ENCODE measurements around the gene GRPEL1. TPM values are rescaled to one million over a fixed set of nuclear protein-coding genes. Genes with fewer than 3 reads are reported as not detected.

Gene GRPEL1
- total and polyA plus RNA-seq, 9 of the 15 experiments (the other 6 are each of a cell fraction or from before 2014, with no cell fraction given) = 43.4 to 192 (median 86.6) TPM

GRCh38 chr4:7103031-7103606, 35.3 kb upstream of the GRPEL1 start:
- CTCF ChIA-PET (ENCODE audit: low intra/inter-chr PET ratio) = no interaction called here
- Histone ChIP-seq H3K4me1 (replicated peaks in 1 of 2; ENCODE audit: control insufficient read depth in 2 of 2, insufficient read depth in 2 of 2, low read length in 2 of 2) (peaks cover 17 to 30% of the 10 kb centered on the region in 2 experiments), H3K27ac (ENCODE audit: extremely low read depth, low read depth, low read length) (peak overlapping the region; percentile 46; the same call in 1 of the 3 replicates), H3K4me2 (ENCODE audit: insufficient read depth, low read length) (peak overlapping the region; percentile 82), H4K20me1 (replicated peaks; ENCODE audit: control insufficient read depth, insufficient read depth, low read length) (peaks cover 6% of the 10 kb centered on the region), H3K36me3 (ENCODE audit: control insufficient read depth, insufficient read depth, low read length) (no peaks in the 10 kb centered on the region), H3K79me2 (ENCODE audit: control insufficient read depth, insufficient read depth, low read length) (no peaks in the 10 kb centered on the region), H3K4me3 (peak overlapping the region; percentile 56), H2AFZ (ENCODE audit: low read depth, low read length) (peak overlapping the region; percentile 83), H3K27me3 (ENCODE audit: control insufficient read depth in 2 of 2, insufficient read depth in 2 of 2, low read length in 2 of 2) (peaks cover 19 to 39% of the 10 kb centered on the region in 2 experiments), H3K9me3 (replicated peaks; ENCODE audit: control insufficient read depth, insufficient read depth, low read depth, low read length) (no peaks in the 10 kb centered on the region), H3K9ac (ENCODE audit: insufficient read depth in 1 of 2, low read depth in 2 of 2, low read length in 2 of 2) (peak overlapping the region; percentile 45 to 85), H3K9me1 (ENCODE audit: control insufficient read depth, insufficient read depth, low read length) (peaks cover 3% of the 10 kb centered on the region)
- peak; percentile 71 for FAIRE-seq
- in situ Hi-C loops (cut with MboI) = no loop called here
- TSS peak; percentile 97 for BruUV-seq (replicated peaks)
- intact Hi-C loops (cut with micrococcal nuclease) = no loop called here
- WGBS (ENCODE audit: insufficient coverage, low coverage, missing lambda C conversion rate) = 2% methylated on average over 24 of the region's 35 CpGs
- POLR2A ChIA-PET = interaction anchor here (0.8 to 1.8 kb wide), 2 partner anchors 21 to 194 kb away, joined by 4 to 5 read pairs; partner anchors contain the start of gene TBC1D14
- peak; percentile 93 for ATAC-seq
- DNase-seq (ENCODE audit: extremely low read depth in 1 of 4, low spot score in 3 of 4) = peak; percentile 92 to 100 (median 99)
- TF ChIP-seq MCM2 (IDR thresholded peaks at IDR 0.05; ENCODE audit: low read depth) (no peak), L3MBTL2 (IDR thresholded peaks at IDR 0.05) (0 out of 2 replicates have a peak, but pooled peaks have one; percentile 11), ZBED1 (IDR thresholded peaks at IDR 0.05) (0 out of 2 replicates have a peak, but pooled peaks have one; percentile 48), NRF1 (conservative IDR thresholded peaks at IDR 0.05 in 1 of 2, IDR thresholded peaks at IDR 0.05 in 1 of 2) (peak in 1 of 2 experiments; percentile 47; a peak in 2 of 4 replicates), NR2F6 (CRISPR knock-in tag; IDR thresholded peaks at IDR 0.05) (no peak), NCOA1 (IDR thresholded peaks at IDR 0.05; ENCODE audit: low read depth) (no peak), SRSF3 (IDR thresholded peaks at IDR 0.05; ENCODE audit: insufficient read depth, low read length) (no peak), CHD1 (IDR thresholded peaks at IDR 0.05; ENCODE audit: low read length) (no peak), HDGF (IDR thresholded peaks at IDR 0.05) (no peak), MAZ (CRISPR knock-in tag; conservative IDR thresholded peaks at IDR 0.05 in 1 of 2, IDR thresholded peaks at IDR 0.05 in 1 of 2) (peak; percentile 47 to 67; a peak in 2 of 4 replicates), YBX1 (IDR thresholded peaks at IDR 0.05) (no peak), E2F3 (CRISPR knock-in tag; IDR thresholded peaks at IDR 0.05) (no peak), ZNF12 (CRISPR knock-in tag; IDR thresholded peaks at IDR 0.05) (0 out of 2 replicates have a peak, but pooled peaks have one; percentile 33)

All from K562 (cell line).